Islet of Langerhans (tissue), 1 donor: Measurements from ENCODE around the gene CCL1.

ENCODE experiments used
- FAIRE-seq: peaks from one replicate; lab custom pipeline; 2011; peaks lifted over from hg19 to GRCh38; lab: Jason Lieb, UNC

The CCL1 gene

DNA sequence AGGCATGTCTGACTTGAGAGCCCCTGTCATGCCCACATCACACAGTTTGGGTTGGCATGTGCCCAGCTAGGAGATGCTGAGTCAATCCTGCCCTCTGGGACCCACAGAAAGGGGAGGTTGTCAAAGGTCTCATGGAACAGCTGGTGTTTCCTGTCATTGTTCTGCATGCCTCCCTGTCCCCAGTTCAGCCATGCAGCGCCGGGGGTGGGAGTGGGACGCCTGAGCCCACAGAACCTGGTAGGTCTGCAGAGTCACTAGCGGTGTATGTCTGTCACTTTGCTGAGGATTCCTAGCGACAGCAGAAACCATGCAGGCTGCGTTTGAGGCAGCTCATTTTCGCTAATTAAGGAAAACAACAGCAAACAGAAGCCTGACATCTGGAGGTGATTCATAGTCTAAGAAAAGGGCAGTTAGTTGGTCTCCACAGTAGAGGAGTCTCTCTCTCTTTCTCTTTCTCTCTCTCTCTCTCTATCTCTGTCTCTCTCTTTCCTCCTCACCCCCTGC, 19.6 kb upstream of the CCL1 start:
- no peak for FAIRE-seq

DNA sequence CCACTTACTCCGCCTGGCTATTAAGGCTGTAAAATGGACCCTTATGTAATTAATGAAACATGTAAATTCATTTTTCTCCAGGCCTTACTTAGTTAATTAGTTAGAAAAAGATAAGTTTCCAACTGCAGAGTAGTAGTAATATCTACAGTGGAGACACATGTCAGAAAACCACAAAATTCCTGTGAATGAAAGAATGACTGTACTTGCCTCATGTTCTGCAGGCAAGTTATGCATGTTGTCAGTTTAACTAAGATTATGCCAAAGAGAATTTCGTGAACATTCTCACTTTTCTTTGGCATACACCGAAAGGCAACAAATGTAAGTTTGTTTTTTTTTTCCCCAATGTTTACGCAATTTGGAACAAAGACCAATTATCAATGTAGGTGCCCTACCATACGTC, 16.8 kb upstream of the CCL1 start:
- no peak for FAIRE-seq

GRCh38 chr17:34378664-34379101, 15.7 kb upstream of the CCL1 start:
- FAIRE-seq, result no peak

DNA sequence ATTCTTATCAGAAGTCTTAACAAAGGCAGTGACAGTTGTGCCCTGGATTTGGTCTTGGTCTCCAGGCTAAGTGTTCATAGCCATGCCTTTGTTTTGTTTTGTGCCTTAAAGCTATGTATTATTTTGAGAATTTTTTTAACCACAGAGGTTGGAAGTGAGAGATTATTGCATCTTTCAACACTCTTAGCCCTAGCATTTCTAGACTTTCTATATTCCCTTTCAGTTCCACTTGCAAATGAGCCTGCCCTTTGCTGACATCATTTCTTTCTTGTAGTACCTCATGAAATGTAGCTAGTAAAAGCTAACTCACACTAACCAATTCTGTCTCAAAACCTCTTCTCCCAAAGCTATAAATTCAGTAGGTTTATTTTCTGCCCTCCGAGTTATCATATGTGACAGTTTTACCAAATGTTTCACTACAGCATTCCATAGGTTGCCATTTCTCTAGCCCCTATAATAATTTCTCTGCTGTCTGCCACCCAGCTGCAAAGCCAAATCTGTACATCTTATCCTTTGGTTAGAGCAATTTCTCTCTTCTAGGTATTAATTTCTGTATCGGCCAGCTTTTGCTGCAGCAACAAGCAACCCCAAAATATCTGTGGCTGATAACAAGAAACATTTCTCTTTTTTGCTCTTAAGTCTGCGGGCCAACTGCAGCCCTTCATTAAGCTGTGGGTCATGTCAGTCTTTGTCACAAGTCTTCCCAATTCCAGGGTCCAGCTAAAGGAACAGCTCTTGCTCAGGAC, 14.2 kb upstream of the CCL1 start:
- FAIRE-seq, result no peak

DNA sequence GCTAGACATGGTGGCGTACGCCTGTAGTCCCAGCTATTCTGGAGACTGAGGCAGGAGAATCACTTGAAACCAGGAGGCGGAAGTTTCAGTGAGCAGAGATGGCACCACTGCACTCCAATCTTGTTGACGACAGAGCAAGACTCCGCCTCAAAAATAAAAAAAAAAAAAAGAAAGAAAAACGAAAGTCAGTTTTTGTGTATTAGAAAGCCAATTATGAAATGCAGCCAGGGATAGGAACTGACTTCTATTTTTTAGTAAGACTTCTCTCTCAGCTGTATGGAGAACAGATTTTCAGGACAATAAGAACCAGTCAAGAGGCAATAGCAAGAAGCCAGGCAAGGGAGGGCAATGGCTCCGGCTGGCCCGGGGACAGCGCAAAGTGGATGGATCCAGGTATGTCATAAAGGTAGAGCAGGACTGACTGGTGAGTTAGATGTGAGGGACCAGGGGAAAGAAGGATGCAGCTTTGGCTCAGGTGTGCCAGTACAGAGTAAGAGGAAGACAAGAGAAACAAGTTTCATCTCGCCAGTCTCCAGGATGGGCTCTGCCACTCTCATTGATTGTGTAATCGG, 12.5 kb upstream of the CCL1 start:
- FAIRE-seq, result no peak

DNA sequence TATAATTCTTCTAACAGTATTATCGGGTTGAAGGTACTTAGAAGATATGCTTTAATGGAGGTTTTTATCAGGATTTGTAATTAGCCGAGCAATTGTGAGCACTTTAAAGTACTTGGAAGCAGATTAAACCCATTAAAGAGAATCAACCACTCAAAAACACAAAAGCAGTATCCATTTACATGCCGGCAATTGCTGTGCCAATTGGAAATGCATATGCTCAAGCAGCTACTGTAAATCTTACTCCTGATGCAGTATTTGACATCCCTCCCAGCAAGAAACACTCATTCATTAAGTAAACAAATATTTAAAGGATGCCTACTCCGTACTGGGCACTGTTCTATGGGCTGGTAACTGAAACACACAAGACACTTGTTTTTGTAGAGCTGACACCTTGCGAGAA, 11.4 kb upstream of the CCL1 start:
- no peak for FAIRE-seq

- FAIRE-seq, result no peak
Observed at GRCh38 chr17:34371405-34372100, 8.5 kb upstream of the CCL1 start.

DNA sequence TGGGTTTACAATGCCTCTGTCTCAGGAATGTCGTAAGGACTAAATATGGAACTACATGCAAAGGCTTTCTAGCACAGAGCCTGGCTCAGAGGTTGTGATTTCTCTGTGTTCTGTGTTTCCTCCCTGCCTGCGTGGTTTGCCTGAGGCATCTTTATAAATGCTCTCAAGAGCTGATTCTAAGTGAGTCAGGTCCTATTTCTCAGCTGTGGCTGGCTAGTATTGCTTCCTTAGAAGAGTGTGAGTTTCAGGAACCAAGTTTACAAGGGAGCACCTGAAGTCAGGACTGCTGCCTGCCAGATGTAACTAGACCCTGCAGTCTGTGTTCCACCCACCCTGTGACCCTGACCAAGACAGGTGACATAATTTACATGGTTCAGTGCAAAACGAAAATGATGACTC, 8.0 kb upstream of the CCL1 start:
- FAIRE-seq, result no peak

- FAIRE-seq, result no peak
Observed at GRCh38 chr17:34370376-34370996, 7.5 kb upstream of the CCL1 start.

GRCh38 chr17:34369571-34369970, 6.5 kb upstream of the CCL1 start:
- no peak for FAIRE-seq

DNA sequence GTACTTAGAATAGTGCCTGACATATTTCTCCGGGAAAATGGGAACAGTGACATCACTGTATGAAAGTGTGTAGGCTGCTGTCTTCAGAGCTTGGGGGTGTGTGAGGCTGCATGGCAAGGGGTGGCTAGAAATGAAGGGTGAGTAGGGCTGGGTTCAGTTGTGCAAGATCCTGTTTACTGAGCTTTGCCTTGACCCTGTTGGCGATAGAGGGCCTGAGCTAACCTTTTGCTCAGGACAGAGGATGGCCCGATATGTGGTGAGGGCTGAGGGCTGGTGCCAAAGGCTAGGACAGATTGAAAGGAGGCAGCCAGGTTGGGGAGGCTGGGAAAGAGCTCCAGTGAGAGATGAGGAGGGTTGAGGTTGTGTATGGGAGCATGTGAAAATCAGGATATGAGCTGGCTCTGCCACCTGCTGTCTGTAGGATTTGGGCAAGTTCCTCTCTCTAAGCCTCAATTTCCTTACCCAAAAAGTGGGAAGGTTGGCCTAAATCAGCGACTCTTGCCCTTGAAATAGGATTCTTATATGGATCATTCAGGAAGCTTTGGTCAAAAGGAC, 6.0 kb upstream of the CCL1 start:
- no peak for FAIRE-seq

DNA sequence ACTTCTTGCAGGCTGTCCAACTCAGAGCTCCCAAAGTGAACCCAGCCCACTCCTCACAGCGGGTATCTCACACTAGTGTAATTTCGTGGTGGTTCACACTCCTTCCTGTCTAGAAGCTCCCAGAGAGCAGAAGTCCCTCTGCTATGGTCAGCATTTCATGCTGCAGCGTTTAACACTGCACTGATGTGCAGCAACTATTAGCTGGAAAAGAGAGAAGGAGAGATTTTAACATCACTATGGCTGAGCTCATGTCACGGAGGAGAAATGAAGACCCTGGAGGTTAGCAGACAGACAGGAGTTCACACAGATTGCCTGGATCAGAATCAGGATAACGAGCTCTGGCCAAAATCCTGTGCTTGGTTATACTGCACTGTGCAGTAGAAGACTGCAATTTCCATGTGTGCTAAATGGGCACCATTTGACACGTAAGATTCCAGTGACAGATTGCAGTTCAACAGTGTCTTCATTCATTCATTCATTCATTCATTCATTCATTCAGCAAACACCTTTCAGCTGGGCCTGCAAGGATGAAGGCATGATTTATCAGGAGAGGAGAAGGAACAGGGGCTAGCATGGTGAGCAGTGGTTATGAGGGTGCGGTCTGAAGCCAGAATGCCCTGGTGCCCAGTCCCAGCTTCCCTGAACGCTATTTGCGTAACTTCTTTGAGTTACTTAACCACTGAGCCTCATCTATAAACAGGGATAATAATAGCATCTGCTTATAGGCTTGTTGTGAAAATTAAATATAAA, 5.3 kb upstream of the CCL1 start:
- FAIRE-seq, result no peak

GRCh38 chr17:34367486-34368195, 4.6 kb upstream of the CCL1 start:
- FAIRE-seq, result no peak

- FAIRE-seq, result no peak
Observed at GRCh38 chr17:34366529-34367107, 3.6 kb upstream of the CCL1 start.

GRCh38 chr17:34366010-34366409, 3.0 kb upstream of the CCL1 start:
- FAIRE-seq, result no peak

GRCh38 chr17:34365340-34365739, 2.3 kb upstream of the CCL1 start:
- FAIRE-seq, result no peak

DNA sequence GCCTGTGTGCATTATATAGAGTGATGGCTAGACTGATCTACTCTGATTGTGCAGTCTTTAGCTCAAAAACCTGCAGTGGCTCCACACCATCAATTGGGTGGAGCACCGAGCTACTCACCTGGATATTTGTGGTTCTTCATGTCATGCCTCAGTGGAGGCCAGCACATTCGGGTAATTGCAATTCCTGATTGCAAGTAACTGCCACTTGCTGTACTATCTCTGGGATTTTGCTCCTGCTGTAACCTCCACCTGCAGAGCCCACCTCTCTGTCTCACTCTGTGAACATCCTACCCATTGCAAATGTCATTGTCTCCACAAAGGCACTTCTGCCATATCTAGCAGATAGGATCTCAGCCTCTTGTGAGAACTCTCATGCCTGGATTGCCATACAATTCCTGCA, 1.7 kb upstream of the CCL1 start:
- no peak for FAIRE-seq

DNA sequence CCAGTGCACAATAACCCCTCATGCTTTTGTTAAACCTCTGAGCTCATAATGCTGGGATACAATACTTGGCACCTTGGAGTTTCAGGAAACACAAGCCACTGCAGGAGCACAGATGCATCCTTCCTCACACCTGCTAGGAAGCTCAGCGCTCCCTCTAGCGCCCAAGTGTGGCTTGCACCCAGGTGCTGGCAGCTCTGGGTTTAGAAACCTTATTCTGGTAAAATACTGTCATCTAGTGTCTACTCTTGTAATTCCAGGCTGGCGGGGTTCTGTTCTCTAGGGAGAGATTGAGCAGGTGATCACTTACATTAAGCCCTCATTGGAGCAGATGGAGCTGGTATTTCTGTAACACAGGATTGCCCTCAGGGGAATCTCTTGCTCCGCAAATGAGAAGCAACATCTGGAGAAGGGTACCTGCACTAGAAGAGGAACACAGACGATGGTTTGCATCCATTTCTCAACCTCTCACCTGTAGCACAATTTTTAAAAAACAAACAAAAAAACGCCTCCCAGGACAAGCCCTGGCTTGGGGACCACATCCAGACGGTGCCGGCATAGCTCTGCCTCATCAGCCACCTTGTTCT, 1.5 kb downstream of the CCL1 start:
- peak; percentile 24 for FAIRE-seq

- no peak for FAIRE-seq
Observed at GRCh38 chr17:34360601-34361270, 2.3 kb downstream of the CCL1 start.

GRCh38 chr17:34358631-34359030, 4.4 kb downstream of the CCL1 start:
- FAIRE-seq, result no peak
